Skin of body (tissue), 2 donors: ENCODE measurements around the gene TMEM63B. TPM values are rescaled to one million over a fixed set of nuclear protein-coding genes. Genes with fewer than 3 reads are reported as not detected.
"Not testable (repeated sequence)": the region's sequence is repeated elsewhere in the genome, so short reads cannot be mapped to it uniquely, and the experiment has no call there.

Source experiments
- DNase-seq: peaks from one replicate; lab custom pipeline; 2025; lab: John Stamatoyannopoulos, UW
- total RNA-seq: library from RNA; depleted of rRNA; stranded (reverse); fragments of >200 nt; gene quantifications from one replicate; pipeline ENCODE4 v1.2.3, GENCODE V29; 2014

The TMEM63B gene
- total RNA-seq, 1 donor from 2014 or later = 16.2 TPM

DNA sequence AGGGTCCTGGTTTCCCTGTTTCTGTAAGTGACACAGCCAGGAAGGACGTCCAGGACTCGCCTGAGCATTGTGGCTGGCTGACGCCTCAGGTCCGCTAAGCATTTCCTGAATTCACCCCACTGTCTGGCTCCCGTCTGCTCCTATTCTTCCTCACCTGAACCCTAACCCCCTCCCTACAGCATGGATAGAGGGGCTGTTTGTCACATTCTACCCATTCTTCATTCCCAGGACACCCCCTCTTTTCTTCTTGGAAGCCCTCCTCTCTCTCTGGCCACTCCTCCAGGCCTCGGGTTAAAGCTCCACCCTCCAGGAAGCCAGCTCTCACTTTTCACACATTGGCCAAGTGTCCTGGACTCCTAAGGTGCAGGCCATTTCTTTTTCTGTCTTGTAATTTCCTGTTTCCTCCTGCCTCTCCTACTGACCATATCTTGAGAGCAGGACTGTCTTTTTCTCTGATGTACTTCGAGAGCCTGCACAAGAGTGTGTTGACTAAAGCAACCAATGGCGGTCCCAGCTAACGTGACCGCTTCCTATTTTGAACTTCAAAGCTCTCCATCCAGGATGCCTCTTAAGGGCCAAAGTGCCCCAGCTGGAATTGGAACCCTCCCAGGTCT lies 65.2 kb downstream of the TMEM63B start:
- DNase-seq = no peak

DNA sequence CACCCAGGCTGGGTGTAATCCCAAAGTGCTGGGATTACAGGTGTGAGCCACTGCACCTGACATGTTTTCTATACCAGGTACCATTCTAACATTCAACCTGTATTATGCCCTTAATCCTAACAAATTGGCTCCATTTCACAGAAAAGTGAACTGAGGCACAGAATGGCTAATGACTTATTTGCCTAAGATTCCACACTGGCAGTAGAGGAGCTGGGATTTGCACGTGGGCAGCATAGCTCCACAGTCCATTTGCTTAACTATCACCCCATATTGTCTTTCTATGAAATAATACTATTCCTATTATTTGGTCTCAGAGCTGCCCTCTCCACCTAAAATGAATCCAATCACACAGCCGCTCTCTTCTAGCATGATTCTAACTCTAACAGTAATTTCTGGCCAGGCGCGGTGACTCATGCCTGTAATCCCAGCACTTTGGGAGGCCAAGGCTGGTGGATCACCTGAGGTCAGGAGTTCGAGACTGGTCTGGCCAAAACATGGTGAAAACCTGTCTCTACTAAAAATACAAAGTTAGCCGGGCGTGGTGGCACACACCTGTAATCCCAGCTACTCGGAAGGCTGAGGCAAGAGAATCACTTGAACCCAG lies 66.1 kb downstream of the TMEM63B start:
- no peak for DNase-seq

DNA sequence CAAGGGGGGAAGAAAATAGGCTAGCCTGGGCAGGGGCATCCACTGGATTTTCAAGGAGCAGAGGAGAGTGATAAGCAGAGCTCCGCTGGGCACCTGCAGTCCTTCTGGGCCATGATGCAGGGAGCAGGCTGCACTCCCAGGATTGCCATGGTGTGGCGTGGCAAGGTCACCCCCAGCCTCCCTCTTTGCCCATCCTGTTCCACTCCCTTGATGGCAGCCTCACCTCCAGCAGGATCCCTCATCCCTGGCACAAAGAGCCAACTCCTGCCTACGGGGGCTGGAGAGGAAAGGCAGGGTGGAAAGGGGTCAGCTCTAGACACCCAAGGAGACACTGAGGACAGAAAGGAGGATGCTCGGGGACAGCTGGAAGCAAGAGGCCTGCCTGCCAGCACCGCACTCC lies 67.0 kb downstream of the TMEM63B start:
- no peak for DNase-seq

DNA sequence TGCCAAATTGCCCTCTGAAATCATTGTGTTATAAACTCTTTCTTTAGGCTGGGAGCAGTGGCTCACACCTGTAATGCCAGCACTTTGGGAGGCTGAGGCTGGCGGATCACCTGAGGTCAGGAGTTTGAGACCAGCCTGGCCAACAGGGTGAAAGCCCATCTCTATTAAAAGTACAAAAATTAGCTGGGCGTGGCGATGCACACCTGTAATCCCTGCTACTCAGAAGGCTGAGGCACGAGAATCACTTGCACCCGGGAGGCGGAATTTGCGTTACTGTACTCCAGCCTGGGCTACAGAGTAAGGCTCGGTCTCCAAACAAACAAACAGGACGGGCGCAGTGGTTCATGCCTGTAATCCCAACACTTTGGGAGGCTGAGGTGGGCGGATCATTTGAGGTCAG lies 69.0 kb downstream of the TMEM63B start:
- not testable (repeated sequence) for DNase-seq

DNA sequence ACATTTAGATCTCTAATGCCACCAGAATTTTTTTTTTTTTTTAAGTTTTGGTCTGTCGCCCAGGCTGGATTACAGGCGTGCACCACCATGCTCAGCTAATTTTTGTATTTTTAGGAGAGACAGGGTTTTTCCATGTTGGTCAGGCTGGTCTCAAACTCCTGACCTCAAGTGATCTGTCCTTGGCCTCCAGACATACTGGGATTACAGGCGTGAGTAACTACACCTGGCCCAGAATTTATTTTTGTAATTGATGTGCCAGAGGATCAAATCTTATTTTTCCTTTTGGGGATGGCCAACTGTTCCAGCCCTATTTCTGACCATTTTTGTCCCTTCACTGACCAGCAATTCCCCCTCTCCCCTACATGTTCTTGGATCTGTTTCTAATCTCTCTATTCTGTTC lies 71.3 kb downstream of the TMEM63B start:
- DNase-seq = no peak

DNA sequence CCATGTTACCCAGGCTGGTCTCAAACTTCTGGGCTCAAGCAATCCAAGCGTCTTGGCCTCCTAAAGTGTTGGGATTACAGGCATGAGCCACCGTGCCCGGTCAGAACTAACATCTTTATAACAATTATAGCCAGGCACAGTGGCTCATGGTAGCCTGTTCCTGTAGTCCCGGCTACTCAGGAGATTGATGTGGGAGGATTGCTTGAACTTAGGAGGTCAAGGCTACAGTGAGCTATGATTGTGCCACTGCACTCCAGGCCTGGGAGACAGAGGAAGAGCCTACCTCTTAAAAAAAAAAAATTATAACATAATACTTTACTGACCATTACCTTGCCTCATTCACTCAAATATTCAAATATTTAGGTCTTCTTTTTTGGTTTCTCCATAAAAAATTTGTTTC lies 72.5 kb downstream of the TMEM63B start:
- no peak for DNase-seq

DNA sequence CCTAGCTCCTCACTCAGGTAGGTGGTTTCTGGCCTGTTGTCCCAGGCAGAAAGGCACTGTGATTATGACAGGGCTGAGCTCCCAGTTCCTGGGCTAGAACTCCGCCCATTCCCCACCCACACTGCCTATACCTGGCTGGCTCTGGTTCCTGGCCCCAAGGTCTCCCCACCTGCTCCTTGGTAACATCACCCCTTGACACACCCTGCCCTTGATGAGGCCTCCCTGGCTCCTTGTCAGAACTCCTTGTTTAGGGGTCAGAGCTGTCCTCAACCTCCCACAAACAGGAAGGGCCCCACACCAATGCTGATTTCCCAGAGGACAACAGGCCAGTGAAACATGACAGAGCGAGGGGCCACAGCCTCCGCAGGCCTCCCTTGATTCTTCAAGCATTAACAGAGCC lies 73.8 kb downstream of the TMEM63B start:
- no peak for DNase-seq

DNA sequence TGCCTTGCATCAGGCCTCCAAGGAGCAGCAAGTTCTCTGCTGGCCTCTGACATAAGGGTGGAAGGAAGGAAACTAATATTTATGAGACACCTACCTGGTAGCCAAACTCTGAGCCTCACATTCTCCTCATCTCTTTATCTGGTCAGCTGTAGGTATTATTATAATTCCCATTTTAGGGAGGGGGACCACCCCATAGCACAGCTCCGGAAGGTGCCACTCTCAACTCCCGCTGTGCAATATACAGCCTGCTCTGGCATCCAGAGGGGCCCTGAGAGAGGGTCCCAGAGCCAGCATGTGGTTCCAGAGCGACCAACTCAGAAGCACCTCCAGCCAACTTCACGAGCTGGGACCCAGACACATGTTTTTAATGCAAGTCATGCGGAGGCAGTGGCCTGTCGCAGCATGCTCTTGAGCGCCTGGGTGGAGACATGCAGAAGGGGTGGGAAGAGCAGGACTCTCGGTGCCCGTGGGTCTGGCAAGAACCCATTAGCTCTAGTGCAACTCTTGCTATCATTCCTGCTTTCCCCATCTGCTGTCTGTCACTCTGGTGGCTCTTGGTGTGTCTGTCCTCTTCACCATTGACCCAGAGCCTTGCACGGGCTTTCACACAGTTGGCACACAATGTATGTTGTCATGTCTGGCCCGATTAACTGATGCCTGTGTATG lies 74.4 kb downstream of the TMEM63B start:
- DNase-seq = no peak

DNA sequence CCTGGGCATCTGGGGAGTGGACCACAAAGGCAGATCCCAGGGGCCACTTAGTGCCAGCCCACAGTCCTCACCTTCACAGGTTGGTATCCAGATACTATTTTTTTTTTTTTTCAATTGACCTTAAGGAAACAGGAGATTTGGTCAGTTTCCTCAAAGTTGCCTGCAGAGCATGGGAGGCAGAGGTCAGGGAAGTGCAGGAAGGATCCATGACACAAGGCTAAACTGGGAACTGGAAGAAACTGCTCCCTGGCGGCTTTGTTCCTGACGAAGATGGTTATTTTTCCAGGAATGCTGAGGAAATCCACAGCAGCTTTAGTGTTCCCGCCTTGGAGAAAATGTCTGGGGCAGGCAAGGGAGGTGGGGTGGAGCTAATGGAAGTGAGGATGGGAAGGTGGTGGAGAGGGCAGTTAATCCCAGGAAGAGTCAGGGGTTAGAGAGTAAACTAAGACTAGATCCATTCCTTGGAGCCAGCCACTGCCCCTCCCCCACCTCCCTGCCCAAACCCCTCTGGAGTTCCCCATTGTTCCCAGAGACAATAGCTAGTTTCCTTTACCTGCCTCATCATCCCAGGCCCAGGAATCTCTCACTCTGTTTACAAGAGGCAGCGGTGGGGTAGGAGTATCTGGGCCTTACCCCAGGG lies 75.1 kb downstream of the TMEM63B start:
- no peak for DNase-seq

DNA sequence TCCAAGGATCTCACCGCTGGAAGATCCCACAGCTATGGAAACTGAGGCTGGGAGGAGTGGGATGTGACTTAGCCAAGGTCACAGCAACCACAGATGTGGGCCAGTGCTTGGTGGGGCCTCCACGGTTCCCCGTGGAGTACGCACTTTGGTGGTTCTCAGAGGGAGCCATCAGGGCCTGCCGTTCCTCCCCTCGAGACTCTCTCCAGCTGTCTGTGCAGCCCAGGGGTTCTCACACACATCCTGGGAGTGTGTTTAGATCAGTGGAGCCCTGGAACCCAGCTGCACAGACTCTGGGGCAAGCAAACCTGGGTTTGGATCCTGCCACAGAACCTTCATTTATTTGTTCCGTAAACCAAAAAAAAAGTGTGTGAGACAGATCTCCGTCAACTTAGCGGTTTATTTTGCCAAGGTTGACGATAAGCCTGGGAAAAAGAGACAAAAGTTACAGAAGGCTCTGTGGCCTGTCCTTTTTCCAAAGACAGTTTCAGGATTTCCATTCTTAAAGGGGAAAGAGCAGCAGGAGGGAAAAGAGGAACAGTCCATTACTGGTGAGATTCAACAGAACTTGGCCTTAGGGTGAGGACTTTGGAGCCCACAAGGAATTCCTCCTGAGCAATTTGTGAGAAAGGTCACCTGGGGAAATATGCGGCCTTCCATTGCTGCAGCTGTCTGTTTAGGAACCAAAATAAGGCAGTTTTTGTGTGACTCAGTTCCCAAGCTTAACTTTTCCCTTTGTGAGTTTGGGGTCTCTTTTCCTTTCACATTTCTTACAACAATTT lies 75.8 kb downstream of the TMEM63B start:
- DNase-seq = no peak

DNA sequence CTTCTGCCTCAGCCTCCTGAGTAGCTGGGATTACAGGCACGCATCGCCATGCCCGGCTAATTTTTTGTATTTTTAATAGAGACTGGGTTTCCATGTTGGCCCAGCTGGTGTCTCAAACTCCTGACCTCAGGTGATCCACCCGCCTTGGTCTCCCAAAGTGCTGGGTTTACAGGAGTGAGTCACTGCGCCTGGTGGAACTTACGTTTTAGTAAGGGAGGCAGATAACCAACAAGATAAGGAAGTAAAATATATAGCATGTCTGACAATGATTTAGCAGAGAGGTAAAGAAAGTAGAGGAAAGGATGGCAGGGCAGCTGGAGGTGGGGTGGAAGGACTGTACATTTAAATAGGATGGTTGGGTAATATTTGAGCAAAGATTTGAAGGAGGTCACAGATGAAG lies 76.6 kb downstream of the TMEM63B start:
- DNase-seq = no peak

Other genes with a start within 250 kb of the TMEM63B start
- gene MRPL14, start 102 bp upstream of the TMEM63B start, total RNA-seq = 32.3 TPM
- 0.89 TPM for gene CAPN11, start 31.3 kb downstream of the TMEM63B start, total RNA-seq
- 0.49 TPM for gene MYMX, start 89.4 kb downstream of the TMEM63B start, total RNA-seq
- gene SLC29A1, start 96.0 kb downstream of the TMEM63B start, total RNA-seq = 21.3 TPM
- gene HSP90AB1, start 119.5 kb downstream of the TMEM63B start, total RNA-seq = 326 TPM
- gene SLC35B2, start 130.0 kb downstream of the TMEM63B start, total RNA-seq = 26.1 TPM
- 7.2 TPM for gene NFKBIE, start 138.0 kb downstream of the TMEM63B start, total RNA-seq
- 0.10 TPM for gene TMEM151B, start 142.9 kb downstream of the TMEM63B start, total RNA-seq
- gene AARS2, start 185.8 kb downstream of the TMEM63B start, total RNA-seq = 14.2 TPM
- gene SPATS1, start 215.1 kb downstream of the TMEM63B start, total RNA-seq = not detected